Measurements from ENCODE around the gene GPR137C. TPM values are rescaled to one million over a fixed set of nuclear protein-coding genes. Genes with fewer than 3 reads are reported as not detected.

GPR137C gene
- polyA plus RNA-seq, 1 of the 3 experiments (the other 2 are of a cell fraction), result 0.54 TPM

- Histone ChIP-seq H3K9ac (no peak overlapping the region), H3K27ac (ENCODE audit: low read depth in 2 of 2, low read length in 1 of 2) (no peak overlapping the region), H3K27me3 (ENCODE audit: insufficient read depth) (no peaks in the 10 kb centered on the region), H3K4me1 (ENCODE audit: control insufficient read depth in 1 of 2, insufficient read depth in 2 of 2, low read depth in 1 of 2, low read length in 1 of 2) (peaks cover 0 to 5% of the 10 kb centered on the region in 2 experiments; a peak in 1 of 4 replicates), H3F3A (replicated peaks; ENCODE audit: insufficient read depth) (peaks cover 8% of the 10 kb centered on the region), H3K4me3 (ENCODE audit: low read depth in 2 of 2, low read length in 1 of 2) (no peak overlapping the region), H3K9me2 (no peaks in the 10 kb centered on the region), H3K36me3 (replicated peaks in 1 of 2; ENCODE audit: control insufficient read depth in 1 of 2, insufficient read depth in 2 of 2, low read length in 1 of 2) (peaks cover 0 to 6% of the 10 kb centered on the region in 2 experiments), H2AFZ (ENCODE audit: low read depth) (no peak overlapping the region), H3K79me2 (ENCODE audit: insufficient read depth) (no peaks in the 10 kb centered on the region), H3K4me2 (no peak overlapping the region), H4K20me1 (ENCODE audit: insufficient read depth) (no peaks in the 10 kb centered on the region), H3K9me3 (no peaks in the 10 kb centered on the region)
- POLR2A ChIA-PET, result no interaction called here
- CTCF ChIA-PET, result interaction anchor here (0.9 kb wide), 1 partner anchor 11 kb away, joined by 3 read pairs; no protein-coding TSS in a partner anchor
- WGBS (ENCODE audit: low lambda C conversion rate), result 69% methylated on average over 2 of the region's 2 CpGs
- TF ChIP-seq RXRA (IDR thresholded peaks at IDR 0.05; ENCODE audit: borderline replicate concordance, low read depth), result no peak
- TF ChIP-seq TAF1 (IDR thresholded peaks at IDR 0.05; ENCODE audit: borderline replicate concordance, low read depth, low read length), result no peak
- TF ChIP-seq USF2 (IDR thresholded peaks at IDR 0.05; ENCODE audit: borderline replicate concordance, low read depth, low read length), result no peak
- TF ChIP-seq USF1 (IDR thresholded peaks at IDR 0.05; ENCODE audit: borderline replicate concordance, low read depth), result no peak
- no peak for TF ChIP-seq MEF2A (IDR thresholded peaks at IDR 0.05; ENCODE audit: borderline replicate concordance, low read depth)
- no peak for TF ChIP-seq FOXJ3 (CRISPR knock-in tag; IDR thresholded peaks at IDR 0.05)
- TF ChIP-seq NFIC (IDR thresholded peaks at IDR 0.05; ENCODE audit: borderline replicate concordance), result no peak
- no peak for TF ChIP-seq GABPA (IDR thresholded peaks at IDR 0.05; ENCODE audit: low read depth)
- no peak for DNase-seq
Measured at GRCh38 chr14:52547027-52547426, 5.6 kb upstream of the GPR137C start.

- H3F3A ChIP-seq (replicated peaks; ENCODE audit: insufficient read depth), result peaks cover 8% of the 10 kb centered on the region
- ChIA-PET CTCF (no interaction called here), POLR2A (no interaction called here)
- H3K4me1 ChIP-seq (ENCODE audit: control insufficient read depth in 1 of 2, insufficient read depth in 2 of 2, low read depth in 1 of 2, low read length in 1 of 2), result peaks cover 0 to 5% of the 10 kb centered on the region in 2 experiments; a peak in 1 of 4 replicates
- H3K27ac ChIP-seq (ENCODE audit: low read depth in 2 of 2, low read length in 1 of 2), result no peak overlapping the region
- DNase-seq, result peak; percentile 8
- no peak overlapping the region for H3K4me2 ChIP-seq
- H3K9me3 ChIP-seq, result no peaks in the 10 kb centered on the region
- 96% methylated on average over 3 of the region's 3 CpGs for WGBS (ENCODE audit: low lambda C conversion rate)
- H3K4me3 ChIP-seq (ENCODE audit: low read depth in 2 of 2, low read length in 1 of 2), result no peak overlapping the region
- TF ChIP-seq RXRA (IDR thresholded peaks at IDR 0.05; ENCODE audit: borderline replicate concordance, low read depth) (no peak), ZBTB33 (IDR thresholded peaks at IDR 0.05; ENCODE audit: borderline replicate concordance, low read depth) (no peak), PBX3 (IDR thresholded peaks at IDR 0.05) (no peak), MXI1 (IDR thresholded peaks at IDR 0.05; ENCODE audit: low read depth, low read length) (no peak), TEAD4 (IDR thresholded peaks at IDR 0.05; ENCODE audit: borderline replicate concordance, insufficient read depth) (no peak), EP300 (IDR thresholded peaks at IDR 0.05; ENCODE audit: borderline replicate concordance in 1 of 2, low read depth in 1 of 2, low read length in 1 of 2) (no peak), SIN3A (IDR thresholded peaks at IDR 0.05; ENCODE audit: borderline replicate concordance, low read depth, low read length) (no peak), SMC3 (IDR thresholded peaks at IDR 0.05; ENCODE audit: low read depth, low read length) (no peak), YY1 (IDR thresholded peaks at IDR 0.05; ENCODE audit: low read depth) (no peak), EZH2phosphoT487 (IDR thresholded peaks at IDR 0.05; ENCODE audit: borderline replicate concordance, low read depth) (no peak), FOXM1 (IDR thresholded peaks at IDR 0.05; ENCODE audit: low read depth) (no peak), CTCF (IDR thresholded peaks at IDR 0.05) (no peak), MAX (IDR thresholded peaks at IDR 0.05; ENCODE audit: low read depth) (no peak), JUND (IDR thresholded peaks at IDR 0.05) (no peak), RCOR1 (IDR thresholded peaks at IDR 0.05; ENCODE audit: low read length) (no peak), GATA2 (CRISPR knock-in tag; IDR thresholded peaks at IDR 0.05) (no peak)
- H3K79me2 ChIP-seq (ENCODE audit: insufficient read depth), result no peaks in the 10 kb centered on the region
- H3K9me2 ChIP-seq, result no peaks in the 10 kb centered on the region
- no peak overlapping the region for H2AFZ ChIP-seq (ENCODE audit: low read depth)
- no peak overlapping the region for H3K9ac ChIP-seq
- no peaks in the 10 kb centered on the region for H4K20me1 ChIP-seq (ENCODE audit: insufficient read depth)
- H3K36me3 ChIP-seq (replicated peaks in 1 of 2; ENCODE audit: control insufficient read depth in 1 of 2, insufficient read depth in 2 of 2, low read length in 1 of 2), result peaks cover 0 to 2% of the 10 kb centered on the region in 2 experiments
- H3K27me3 ChIP-seq (ENCODE audit: insufficient read depth), result no peaks in the 10 kb centered on the region
Measured at GRCh38 chr14:52547526-52547925, 5.1 kb upstream of the GPR137C start.

Data from SK-N-SH (cell line).